ENCODE measurements around the gene CACNA2D1.
"Not testable (repeated sequence)": the region's sequence is repeated elsewhere in the genome, so short reads cannot be mapped to it uniquely, and the experiment has no call there.

The CACNA2D1 gene

GRCh38 chr7:82434275-82435022 lies 9.1 kb downstream of the CACNA2D1 start:
- DNase-seq (ENCODE audit: low spot score): no peak

- no peak for DNase-seq (ENCODE audit: low spot score)
Measured at GRCh38 chr7:82433507-82433906, 10.1 kb downstream of the CACNA2D1 start.

GRCh38 chr7:82432743-82433142 lies 10.8 kb downstream of the CACNA2D1 start:
- not testable (repeated sequence) for DNase-seq (ENCODE audit: low spot score)

GRCh38 chr7:82430500-82431465 lies 12.8 kb downstream of the CACNA2D1 start:
- DNase-seq (ENCODE audit: low spot score): no peak

GRCh38 chr7:82429408-82429807 lies 14.2 kb downstream of the CACNA2D1 start:
- DNase-seq (ENCODE audit: low spot score): no peak

- DNase-seq (ENCODE audit: low spot score): no peak
Measured at GRCh38 chr7:82428186-82428961, 15.2 kb downstream of the CACNA2D1 start.

- DNase-seq (ENCODE audit: low spot score): no peak
Measured at GRCh38 chr7:82423446-82423845, 20.1 kb downstream of the CACNA2D1 start.

GRCh38 chr7:82419200-82419599 lies 24.4 kb downstream of the CACNA2D1 start:
- DNase-seq (ENCODE audit: low spot score): no peak

- no peak for DNase-seq (ENCODE audit: low spot score)
Measured at GRCh38 chr7:82417898-82418297, 25.7 kb downstream of the CACNA2D1 start.

GRCh38 chr7:82416402-82416801 lies 27.2 kb downstream of the CACNA2D1 start:
- no peak for DNase-seq (ENCODE audit: low spot score)

- no peak for DNase-seq (ENCODE audit: low spot score)
Measured at GRCh38 chr7:82414389-82414788, 29.2 kb downstream of the CACNA2D1 start.

GRCh38 chr7:82413237-82413636 lies 30.3 kb downstream of the CACNA2D1 start:
- no peak for DNase-seq (ENCODE audit: low spot score)

GRCh38 chr7:82411732-82412131 lies 31.8 kb downstream of the CACNA2D1 start:
- DNase-seq (ENCODE audit: low spot score): no peak

GRCh38 chr7:82410461-82410860 lies 33.1 kb downstream of the CACNA2D1 start:
- no peak for DNase-seq (ENCODE audit: low spot score)

- DNase-seq (ENCODE audit: low spot score): no peak
Measured at GRCh38 chr7:82406937-82407336, 36.6 kb downstream of the CACNA2D1 start.

- DNase-seq (ENCODE audit: low spot score): no peak
Measured at GRCh38 chr7:82405301-82405700, 38.3 kb downstream of the CACNA2D1 start.

GRCh38 chr7:82404652-82405051 lies 38.9 kb downstream of the CACNA2D1 start:
- DNase-seq (ENCODE audit: low spot score): no peak

GRCh38 chr7:82404094-82404493 lies 39.5 kb downstream of the CACNA2D1 start:
- DNase-seq (ENCODE audit: low spot score): no peak

- no peak for DNase-seq (ENCODE audit: low spot score)
Measured at GRCh38 chr7:82397879-82398524, 45.6 kb downstream of the CACNA2D1 start.

- DNase-seq (ENCODE audit: low spot score): no peak
Measured at GRCh38 chr7:82396343-82396742, 47.2 kb downstream of the CACNA2D1 start.

- no peak for DNase-seq (ENCODE audit: low spot score)
Measured at GRCh38 chr7:82395147-82395546, 48.4 kb downstream of the CACNA2D1 start.

- no peak for DNase-seq (ENCODE audit: low spot score)
Measured at GRCh38 chr7:82393840-82394220, 49.7 kb downstream of the CACNA2D1 start.

All from LoVo (cell line).